Osteocyte (in vitro differentiated cells): ENCODE measurements around the gene DEF6. TPM values are rescaled to one million over a fixed set of nuclear protein-coding genes. Genes with fewer than 3 reads are reported as not detected.

Experiments
- DNase-seq: peaks from one replicate; pipeline ENCODE4 v3.0.0; 2021; ENCODE audit warnings: mixed read lengths; ENCODE audit not compliant: unreplicated experiment; ENCODE audit errors: extremely low spot score
- H3K27ac Mint-ChIP-seq: one replicate; pipeline ENCODE4 v1.8.0; 2021; ENCODE audit warnings: mild to moderate bottlenecking, mixed read lengths; ENCODE audit not compliant: unreplicated experiment
- H3K27me3 Mint-ChIP-seq: one replicate; pipeline ENCODE4 v1.8.0; 2021; ENCODE audit warnings: mixed read lengths; ENCODE audit not compliant: unreplicated experiment
- H3K36me3 Mint-ChIP-seq: one replicate; pipeline ENCODE4 v1.8.0; 2021; ENCODE audit warnings: mixed read lengths; ENCODE audit not compliant: unreplicated experiment
- H3K4me1 Mint-ChIP-seq: one replicate; pipeline ENCODE4 v1.8.0; 2021; ENCODE audit warnings: mixed read lengths; ENCODE audit not compliant: unreplicated experiment
- H3K4me3 Mint-ChIP-seq: one replicate; pipeline ENCODE4 v1.8.0; 2021; ENCODE audit warnings: mild to moderate bottlenecking, moderate library complexity, mixed read lengths; ENCODE audit not compliant: unreplicated experiment
- H3K9me3 Mint-ChIP-seq: one replicate; pipeline ENCODE4 v1.8.0; 2021; ENCODE audit warnings: mixed read lengths; ENCODE audit not compliant: unreplicated experiment
- CTCF ChIP-seq: fragments of 200-600 bp; sonication (generic); IDR thresholded peaks from 2 replicates; pipeline ENCODE4 v1.5.0; 2021; ENCODE audit warnings: antibody characterized with exemption, mild to moderate bottlenecking, moderate library complexity
- total RNA-seq: library from RNA; stranded (reverse); gene quantifications from 2 replicates; pipeline ENCODE4 v1.2.1, GENCODE V29; 2021

Gene DEF6
- total RNA-seq, 1 donor from 2014 or later, result 0.59 TPM

DNA sequence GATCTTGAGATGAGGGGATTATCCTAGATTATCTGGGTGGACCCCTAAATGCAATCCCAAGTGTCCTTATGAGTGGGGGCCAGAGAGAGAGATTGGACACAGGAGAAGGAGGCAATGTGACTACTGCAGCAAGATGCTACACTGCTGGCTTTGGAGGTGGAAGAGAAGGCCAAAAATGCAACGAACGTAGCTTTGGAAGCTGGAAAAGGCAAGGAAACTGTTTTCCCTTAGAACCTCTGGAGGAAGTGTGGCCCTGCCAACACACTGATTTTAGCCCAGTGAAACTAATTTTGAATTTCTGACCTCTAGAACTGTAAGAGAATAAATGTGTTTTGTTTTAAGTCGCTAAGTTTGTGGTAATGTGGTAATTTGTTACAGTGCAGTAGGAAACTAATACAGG lies 60.5 kb downstream of the DEF6 start:
- no peaks in the 10 kb centered on the region for H3K9me3 Mint-ChIP-seq
- peaks cover 30% of the 10 kb centered on the region for H3K36me3 Mint-ChIP-seq
- H3K27me3 Mint-ChIP-seq, result no peaks in the 10 kb centered on the region
- DNase-seq, result no peak
- no peak overlapping the region for H3K4me3 Mint-ChIP-seq
- H3K4me1 Mint-ChIP-seq, result peaks cover 50% of the 10 kb centered on the region
- TF ChIP-seq CTCF, result no peak
- peak overlapping the region; percentile 23 for H3K27ac Mint-ChIP-seq

- Mint-ChIP-seq H3K27ac (peak overlapping the region; percentile 86), H3K27me3 (no peaks in the 10 kb centered on the region), H3K36me3 (peaks cover 25% of the 10 kb centered on the region), H3K9me3 (no peaks in the 10 kb centered on the region), H3K4me3 (no peak overlapping the region), H3K4me1 (peaks cover 58% of the 10 kb centered on the region)
- no peak for TF ChIP-seq CTCF
- no peak for DNase-seq
These were observed 61.7 kb downstream of the DEF6 start for GRCh38 chr6:35359346-35359743.

DNA sequence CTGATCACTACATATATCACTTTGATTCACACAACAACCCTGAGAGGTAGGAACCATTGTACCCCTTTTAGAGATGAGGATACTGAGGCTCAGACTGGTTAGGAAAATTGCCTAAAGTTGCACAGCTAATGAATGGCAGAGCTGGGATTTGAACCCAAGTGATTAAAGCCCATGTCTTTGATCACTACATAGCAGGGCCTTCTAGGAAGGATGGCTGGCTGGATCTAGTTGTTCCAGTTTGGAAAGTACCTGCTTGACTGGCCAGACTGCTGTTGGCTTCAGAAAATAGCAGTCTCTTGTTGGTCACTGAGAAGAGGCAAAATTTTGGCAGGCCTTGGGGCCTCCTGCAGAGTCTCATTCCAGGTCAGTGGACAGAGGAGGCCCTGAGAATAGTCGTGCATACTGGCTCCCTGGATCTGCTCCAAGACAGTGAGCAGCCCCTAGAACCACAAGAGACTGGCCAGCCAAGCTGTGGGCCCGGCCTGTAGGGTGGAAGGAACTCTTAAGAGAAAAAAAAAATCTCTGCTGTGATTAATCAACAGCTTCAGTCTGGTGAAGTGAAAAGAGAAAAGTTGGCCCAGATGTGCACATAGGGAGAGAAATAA lies 62.2 kb downstream of the DEF6 start:
- Mint-ChIP-seq H3K27ac (peak overlapping the region; percentile 86), H3K9me3 (no peaks in the 10 kb centered on the region), H3K4me3 (no peak overlapping the region), H3K36me3 (peaks cover 21% of the 10 kb centered on the region), H3K27me3 (no peaks in the 10 kb centered on the region), H3K4me1 (peaks cover 58% of the 10 kb centered on the region)
- TF ChIP-seq CTCF, result no peak
- no peak for DNase-seq

DNA sequence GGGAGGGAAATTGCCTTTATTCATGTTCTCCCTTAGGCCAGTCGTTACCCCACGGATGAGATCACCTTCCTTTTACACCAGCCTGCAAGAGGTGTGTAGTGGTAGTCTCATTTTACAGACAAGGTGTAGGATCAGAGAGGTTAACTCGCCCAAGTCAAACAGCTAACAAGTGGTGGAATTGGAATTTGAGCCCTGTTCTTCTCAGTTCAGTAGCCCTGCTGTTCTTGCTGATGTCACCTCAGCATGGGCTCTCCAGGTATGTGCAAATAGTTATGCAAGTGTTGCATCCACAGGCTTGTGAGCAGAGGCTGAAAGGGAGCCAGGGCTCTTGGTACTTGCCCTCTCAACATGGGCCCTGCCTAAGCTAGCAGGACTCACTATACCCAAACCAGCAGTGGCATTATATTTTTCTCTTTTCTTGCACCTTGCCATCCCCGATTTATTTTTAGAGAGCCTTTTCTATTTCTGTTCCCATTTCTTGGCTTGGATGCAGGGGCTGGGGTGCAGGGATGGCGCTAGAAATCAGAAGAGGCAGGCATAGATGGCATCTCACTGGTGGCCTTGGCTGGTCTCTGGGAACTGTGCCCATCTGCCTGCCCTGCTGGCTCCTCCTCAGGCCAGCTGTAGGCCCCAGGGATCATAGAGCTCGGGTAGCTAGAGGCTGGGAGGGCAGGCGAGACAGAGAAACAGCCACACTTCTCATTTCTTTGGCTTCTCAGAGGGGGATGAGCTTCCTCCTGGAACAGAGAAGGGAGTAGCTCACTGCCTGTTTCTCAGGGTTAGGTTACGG lies 62.9 kb downstream of the DEF6 start:
- no peak for TF ChIP-seq CTCF
- Mint-ChIP-seq H3K4me1 (peaks cover 61% of the 10 kb centered on the region), H3K4me3 (no peak overlapping the region), H3K27me3 (no peaks in the 10 kb centered on the region), H3K36me3 (peaks cover 17% of the 10 kb centered on the region), H3K27ac (peak overlapping the region; percentile 86), H3K9me3 (no peaks in the 10 kb centered on the region)
- DNase-seq, result no peak

- peak overlapping the region; percentile 31 for H3K27ac Mint-ChIP-seq
- H3K4me1 Mint-ChIP-seq, result peaks cover 67% of the 10 kb centered on the region
- no peak for DNase-seq
These were observed 64.6 kb downstream of the DEF6 start for GRCh38 chr6:35362200-35362599.

More at GRCh38 chr6:35362200-35362599, 64.6 kb downstream of the DEF6 start:
- no peak overlapping the region for H3K4me3 Mint-ChIP-seq
- peaks cover 7% of the 10 kb centered on the region for H3K36me3 Mint-ChIP-seq
- H3K27me3 Mint-ChIP-seq, result no peaks in the 10 kb centered on the region
- no peaks in the 10 kb centered on the region for H3K9me3 Mint-ChIP-seq
- no peak for TF ChIP-seq CTCF
